GM12874 (cell line): ENCODE results near the gene SHB.

Experiments
- CTCF ChIP-seq: IDR thresholded peaks from 2 replicates; pipeline ENCODE4 v1.5.1; 2011; ENCODE audit warnings: low read depth, mild to moderate bottlenecking, control low read depth, low read length, moderate library complexity; ENCODE audit not compliant: insufficient read depth

SHB gene

GRCh38 chr9:37903647-37904444 is 165.2 kb downstream of the SHB start, which contains the start of gene SLC25A51:
TSS of gene SLC25A51 (minus strand) at chr9:37904127. CDS start at chr9:37888550, 15,577 bp downstream.
- peak; percentile 97 for TF ChIP-seq CTCF

GRCh38 chr9:37902796-37903646 is 166.0 kb downstream of the SHB start:
- TF ChIP-seq CTCF, result no peak

GRCh38 chr9:37902131-37902530 is 166.9 kb downstream of the SHB start:
- TF ChIP-seq CTCF, result no peak

GRCh38 chr9:37899041-37899440 is 170.0 kb downstream of the SHB start:
- no peak for TF ChIP-seq CTCF

- no peak for TF ChIP-seq CTCF
Measured at GRCh38 chr9:37897665-37898064, 171.4 kb downstream of the SHB start.

GRCh38 chr9:37892063-37892462 is 177.0 kb downstream of the SHB start:
- TF ChIP-seq CTCF, result no peak

GRCh38 chr9:37889536-37889935 is 179.5 kb downstream of the SHB start:
- TF ChIP-seq CTCF, result no peak
